Right lobe of liver (tissue), 4 donors: ENCODE measurements around the gene LGR5.

ENCODE experiments used
- CTCF ChIP-seq, 4 donors: fragments of 200-600 bp in 3 of 4; fragments of 450-650 bp in 1 of 4; IDR thresholded peaks; one replicate each; pipeline versions ENCODE4 v1.5.1 to v1.8.0; 2016 to 2022; ENCODE audit warnings: antibody characterized with exemption in 4 of 4, mild to moderate bottlenecking in 2 of 4
- POLR2A ChIP-seq: fragments of 450-650 bp; IDR thresholded peaks from one replicate; pipeline ENCODE4 v1.6.1; 2017; ENCODE audit warnings: antibody characterized with exemption, mild to moderate bottlenecking
- donor health status: DM: no; HTN: no; CAD: no.
- donor health status: DM: no; HTN: no; CAD: no.
- donor health status: DM: no; HTN: yes; CAD: no.

DNA sequence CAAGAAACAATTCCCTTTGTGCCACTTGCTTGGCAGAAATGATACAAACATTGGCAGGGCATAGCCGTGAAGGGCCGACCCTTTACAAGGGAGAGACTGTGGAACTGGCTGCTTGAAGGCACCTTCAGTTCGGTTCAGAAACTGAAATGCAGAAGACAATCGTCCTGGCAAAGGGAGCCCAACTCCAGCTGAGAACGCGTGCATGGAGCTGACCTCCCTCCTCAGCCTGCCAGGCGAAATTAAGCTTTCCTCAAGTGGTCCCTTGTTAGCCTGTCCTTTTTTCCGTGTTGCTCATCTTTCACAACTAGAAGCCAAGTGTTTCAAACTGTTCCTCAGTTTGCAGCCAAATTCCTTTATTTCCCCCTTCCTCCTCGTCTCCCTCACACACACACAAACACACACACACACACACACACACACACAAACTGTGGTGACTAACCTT is 8.1 kb downstream of the LGR5 start:
- TF ChIP-seq CTCF (IDR thresholded peaks at IDR 0.05), result no peak
- no peak for TF ChIP-seq POLR2A
